Left ventricle myocardium inferior (tissue), 1 donor: ENCODE results near the gene STX8. TPM values are rescaled to one million over a fixed set of nuclear protein-coding genes. Genes with fewer than 3 reads are reported as not detected.

ENCODE experiments used
- DNase-seq: peaks from one replicate; pipeline ENCODE4 v3.0.0-alpha.2; 2020
- H3K27ac ChIP-seq: fragments of 200-600 bp; replicated peaks from 2 replicates; pipeline ENCODE4 v1.8.0; 2021
- H3K27me3 ChIP-seq: fragments of 200-600 bp; 2 replicates; pipeline ENCODE4 v1.8.0; 2021; ENCODE audit warnings: low read depth
- H3K36me3 ChIP-seq: fragments of 200-600 bp; 2 replicates; pipeline ENCODE4 v1.8.0; 2021
- H3K4me1 ChIP-seq: fragments of 200-600 bp; 2 replicates; pipeline ENCODE4 v1.8.0; 2021
- H3K4me3 ChIP-seq: fragments of 200-600 bp; 2 replicates; pipeline ENCODE4 v1.8.0; 2021; ENCODE audit warnings: mild to moderate bottlenecking, moderate library complexity
- H3K9me3 ChIP-seq: fragments of 200-600 bp; replicated peaks from 2 replicates; pipeline ENCODE4 v1.8.0; 2021
- CTCF ChIP-seq: fragments of 200-600 bp; IDR thresholded peaks from 2 replicates; pipeline ENCODE4 v1.8.0; 2021; ENCODE audit warnings: antibody characterized with exemption, mild to moderate bottlenecking, borderline replicate concordance
- intact Hi-C: fragments of 100-400 bp; cut with micrococcal nuclease; formaldehyde crosslinking; loops from one replicate; pipeline ENCODE4 v1.11.0; 2022
- total RNA-seq: library from RNA; stranded (reverse); fragmentation: NEBNext Ultra II Directional; extraction: Animal tissue kit (Norgen Biotek cat#: 25700); gene quantifications from one replicate; pipeline ENCODE4 v1.2.1, GENCODE V29; 2021
- donor health status: DM: no; HTN: yes; CAD: no; lungs with severe emphysema.

STX8 gene
- total RNA-seq, 1 donor from 2014 or later = 61.3 TPM

GRCh38 chr17:9286434-9286833, 289.2 kb downstream of the STX8 start:
- no peak for DNase-seq
- Histone ChIP-seq H3K27me3 (no peaks in the 10 kb centered on the region), H3K27ac (no peak overlapping the region), H3K36me3 (no peaks in the 10 kb centered on the region), H3K4me1 (no peaks in the 10 kb centered on the region), H3K9me3 (no peaks in the 10 kb centered on the region), H3K4me3 (no peak overlapping the region)
- no peak for TF ChIP-seq CTCF
- intact Hi-C loops = no loop called here

- Histone ChIP-seq H3K27me3 (no peaks in the 10 kb centered on the region), H3K27ac (peak overlapping the region; percentile 34), H3K9me3 (no peaks in the 10 kb centered on the region), H3K4me3 (no peak overlapping the region), H3K36me3 (no peaks in the 10 kb centered on the region), H3K4me1 (no peaks in the 10 kb centered on the region)
- no peak for TF ChIP-seq CTCF
- DNase-seq = no peak
- intact Hi-C loops = no loop called here
These were observed 289.8 kb downstream of the STX8 start for GRCh38 chr17:9285602-9286427.

- Histone ChIP-seq H3K9me3 (no peaks in the 10 kb centered on the region), H3K27ac (peak overlapping the region; percentile 34), H3K36me3 (no peaks in the 10 kb centered on the region), H3K4me1 (no peaks in the 10 kb centered on the region), H3K4me3 (no peak overlapping the region), H3K27me3 (no peaks in the 10 kb centered on the region)
- DNase-seq = peak; percentile 22
- no peak for TF ChIP-seq CTCF
- intact Hi-C loops = no loop called here
These were observed 290.7 kb downstream of the STX8 start for GRCh38 chr17:9284884-9285283.

- peak overlapping the region; percentile 34 for H3K27ac ChIP-seq
- H3K4me3 ChIP-seq = no peak overlapping the region
- H3K27me3 ChIP-seq = no peaks in the 10 kb centered on the region
- H3K9me3 ChIP-seq = no peaks in the 10 kb centered on the region
- no peaks in the 10 kb centered on the region for H3K4me1 ChIP-seq
- intact Hi-C loops = no loop called here
- TF ChIP-seq CTCF = no peak
- no peak for DNase-seq
- no peaks in the 10 kb centered on the region for H3K36me3 ChIP-seq
These were observed 291.7 kb downstream of the STX8 start for GRCh38 chr17:9283909-9284308.

GRCh38 chr17:9279893-9280292, 295.7 kb downstream of the STX8 start:
- intact Hi-C loops = no loop called here
- no peaks in the 10 kb centered on the region for H3K27me3 ChIP-seq
- no peak for TF ChIP-seq CTCF

More at GRCh38 chr17:9279893-9280292, 295.7 kb downstream of the STX8 start:
- H3K4me1 ChIP-seq = no peaks in the 10 kb centered on the region
- H3K27ac ChIP-seq = no peak overlapping the region
- DNase-seq = no peak
- H3K9me3 ChIP-seq = no peaks in the 10 kb centered on the region
- H3K36me3 ChIP-seq = no peaks in the 10 kb centered on the region
- no peak overlapping the region for H3K4me3 ChIP-seq
